HG03280 (cell line): ENCODE data around the gene KLF17.
"Not testable (repeated sequence)": the region's sequence is repeated elsewhere in the genome, so short reads cannot be mapped to it uniquely, and the experiment has no call there.

ENCODE experiments used
- ATAC-seq: cut with Tn5 transposase; IDR thresholded peaks from one replicate; pipeline ENCODE4 v1.9.1; 2021; ENCODE audit warnings: mild to moderate bottlenecking, moderate library complexity; ENCODE audit not compliant: unreplicated experiment

Gene KLF17

GRCh38 chr1:44108241-44108640 is 10.4 kb upstream of the KLF17 start:
- no peak for ATAC-seq

DNA sequence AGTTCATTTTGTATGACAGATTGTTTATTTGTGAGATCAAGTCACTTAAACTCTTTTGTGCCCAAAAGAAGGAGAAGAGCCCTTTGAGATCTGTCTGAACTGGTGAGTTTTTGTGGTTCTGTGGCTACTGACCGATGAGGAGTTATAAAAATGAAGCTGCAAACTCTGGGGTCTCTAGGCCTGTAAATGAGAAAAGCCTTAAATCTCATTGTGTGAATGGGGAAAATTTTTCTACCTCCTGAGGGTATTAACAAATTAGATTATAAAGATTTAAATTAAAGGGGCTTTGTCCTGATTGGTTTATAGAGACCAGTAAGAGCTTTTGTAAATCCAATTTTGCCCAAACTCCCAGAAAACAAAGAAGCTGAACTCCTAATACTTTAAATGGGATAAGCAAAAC is 9.7 kb upstream of the KLF17 start:
- ATAC-seq: no peak

- no peak for ATAC-seq
These were observed 7.7 kb upstream of the KLF17 start for GRCh38 chr1:44110916-44111315.

GRCh38 chr1:44111861-44112260 is 6.8 kb upstream of the KLF17 start:
- no peak for ATAC-seq

GRCh38 chr1:44112486-44112885 is 6.1 kb upstream of the KLF17 start:
- no peak for ATAC-seq

GRCh38 chr1:44113095-44113609 is 5.5 kb upstream of the KLF17 start:
- ATAC-seq: no peak

DNA sequence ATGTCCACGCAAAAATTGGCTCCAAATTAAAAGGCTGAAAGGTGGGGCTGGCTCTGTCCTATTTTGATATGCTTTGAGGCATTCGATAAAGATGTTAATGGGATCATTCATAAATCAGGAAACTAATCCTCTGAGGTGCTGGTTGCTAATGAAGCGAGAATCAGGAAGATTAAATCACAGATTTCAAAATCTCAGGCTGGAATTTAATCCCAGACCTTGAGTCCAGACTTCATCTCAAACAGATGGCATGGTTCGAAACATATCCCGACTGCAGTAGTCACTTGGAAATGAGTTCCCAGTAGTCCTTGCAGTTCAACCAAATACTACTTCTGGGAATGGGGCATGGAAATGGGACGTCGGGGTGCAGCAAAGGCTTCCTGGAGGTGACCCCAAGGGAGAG is 4.5 kb upstream of the KLF17 start:
- no peak for ATAC-seq

DNA sequence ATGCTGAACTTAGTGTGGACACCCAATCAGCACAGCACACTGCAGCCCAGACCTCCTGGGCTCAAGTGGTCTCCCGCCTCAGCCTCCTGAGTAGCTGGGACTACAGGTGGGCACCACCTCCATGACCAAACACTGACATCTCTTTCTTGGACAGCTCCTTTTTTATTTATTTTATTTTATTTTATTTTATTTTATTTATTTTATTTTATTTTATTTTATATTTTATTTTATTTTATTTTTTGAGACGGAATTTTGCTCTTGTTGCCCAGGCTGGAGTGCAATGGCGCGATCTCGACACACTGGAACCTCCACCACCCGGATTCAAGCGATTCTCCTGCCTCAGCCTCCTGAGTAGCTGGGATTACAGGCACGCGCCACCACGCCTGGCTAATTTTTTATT is 1.3 kb upstream of the KLF17 start:
- ATAC-seq: not testable (repeated sequence)

GRCh38 chr1:44119525-44119924 is 904 bp downstream of the KLF17 start:
- no peak for ATAC-seq

DNA sequence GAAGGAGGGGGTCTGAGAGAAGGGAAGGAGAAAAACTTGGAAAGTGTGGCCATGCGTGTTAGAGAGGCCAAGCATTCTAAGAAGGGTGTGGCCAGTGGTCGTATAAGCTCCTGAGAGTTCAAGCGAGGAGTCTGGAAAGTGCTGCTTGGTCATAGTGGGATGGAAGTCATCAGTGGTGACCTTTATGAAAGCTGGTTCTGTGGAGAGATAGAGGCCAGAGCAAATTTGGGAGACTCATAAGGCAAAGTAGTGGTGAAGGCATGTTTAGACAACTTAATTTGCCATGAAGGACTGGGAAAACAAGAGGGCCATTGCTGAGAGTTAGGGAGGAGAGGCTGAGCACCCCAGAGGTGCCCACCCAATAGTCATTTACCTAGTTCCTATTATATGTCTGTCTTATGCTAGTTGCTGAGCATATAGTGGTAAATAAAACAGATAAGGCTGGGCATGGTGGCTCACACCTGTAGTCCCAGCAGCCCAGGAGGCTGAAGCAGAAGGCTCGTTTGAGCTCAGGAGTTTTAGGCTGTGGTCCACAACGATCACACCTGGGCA is 1.9 kb downstream of the KLF17 start:
- no peak for ATAC-seq

- ATAC-seq: no peak
These were observed 11.2 kb downstream of the KLF17 start for GRCh38 chr1:44129616-44130500.

GRCh38 chr1:44131411-44131810 is 12.8 kb downstream of the KLF17 start:
- no peak for ATAC-seq

DNA sequence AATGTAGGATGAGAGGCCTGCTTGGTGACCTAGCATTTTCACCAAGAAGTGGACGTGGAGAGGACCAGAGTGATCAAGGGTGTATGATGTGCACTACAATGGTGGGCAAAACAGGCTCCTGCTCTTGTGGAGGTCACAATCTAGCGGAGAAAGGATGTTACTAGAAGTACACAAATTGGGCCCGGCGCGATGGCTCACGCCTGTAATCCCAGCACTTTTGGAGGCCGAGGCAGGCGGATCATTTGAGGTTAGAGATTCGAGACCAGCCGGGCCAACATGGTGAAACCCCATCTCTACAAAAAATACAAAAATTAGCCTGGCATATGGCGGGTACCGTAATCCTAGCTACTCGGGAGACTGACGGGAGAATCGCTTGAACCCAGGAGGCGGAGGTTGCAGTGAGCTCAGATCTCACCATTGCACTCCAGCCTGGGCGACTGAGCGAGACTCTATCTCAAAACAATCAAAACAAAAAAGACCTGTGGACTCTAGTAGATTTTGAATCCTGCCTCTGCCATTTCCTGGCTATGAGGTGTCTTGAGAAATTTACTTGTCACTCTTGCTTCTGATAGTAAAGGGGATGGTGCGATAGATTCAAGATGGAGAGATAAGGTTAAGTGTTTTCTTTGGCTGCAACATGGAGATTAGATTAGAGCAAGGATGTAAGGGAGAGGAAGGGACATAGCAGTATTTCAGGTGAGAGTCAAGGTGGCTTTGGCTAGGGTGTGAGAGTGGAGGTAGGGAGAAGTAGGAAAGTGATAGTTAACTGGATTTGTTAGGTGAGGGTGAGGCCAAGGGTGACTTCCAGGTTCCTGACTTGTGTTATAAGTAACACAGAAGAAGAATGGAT is 15.7 kb downstream of the KLF17 start:
- no peak for ATAC-seq

DNA sequence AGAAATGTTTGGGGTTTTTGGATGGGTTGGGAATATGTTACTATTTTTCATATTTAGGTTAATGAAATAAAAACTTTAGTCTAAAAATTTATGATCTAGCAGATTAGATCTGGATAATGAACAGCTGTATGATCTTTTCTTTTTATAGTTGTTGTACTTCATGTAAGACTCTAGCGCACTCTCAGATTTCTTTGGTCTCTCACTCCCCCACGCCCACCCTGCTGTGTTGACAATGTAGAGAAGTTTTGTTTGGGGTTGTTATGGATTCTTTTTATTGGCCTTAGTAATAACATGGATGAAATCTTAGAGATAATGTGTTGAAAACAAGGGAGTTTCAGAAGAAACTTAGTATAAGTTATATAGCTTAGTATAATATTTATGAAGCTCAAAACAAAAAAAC is 17.3 kb downstream of the KLF17 start:
- ATAC-seq: no peak

DNA sequence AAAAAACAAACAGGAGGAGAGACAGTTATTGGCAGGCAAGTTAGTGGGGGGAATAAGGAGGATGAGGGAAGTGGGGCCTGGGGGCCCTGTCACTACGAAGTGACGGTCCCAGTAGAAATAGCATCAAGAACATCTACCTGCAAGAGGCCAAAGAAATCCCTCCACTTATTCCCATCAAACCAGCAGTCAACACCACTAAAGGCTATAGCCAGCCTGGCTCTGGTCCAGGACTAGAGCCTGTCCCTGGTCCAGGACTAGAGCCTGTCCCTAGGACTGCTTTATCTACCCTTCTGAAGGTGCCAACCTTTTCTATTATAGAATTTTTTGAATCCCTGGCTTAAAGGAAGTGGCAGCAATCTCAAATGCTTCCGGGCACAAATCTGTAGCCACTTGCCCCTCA is 19.6 kb downstream of the KLF17 start:
- ATAC-seq: no peak

DNA sequence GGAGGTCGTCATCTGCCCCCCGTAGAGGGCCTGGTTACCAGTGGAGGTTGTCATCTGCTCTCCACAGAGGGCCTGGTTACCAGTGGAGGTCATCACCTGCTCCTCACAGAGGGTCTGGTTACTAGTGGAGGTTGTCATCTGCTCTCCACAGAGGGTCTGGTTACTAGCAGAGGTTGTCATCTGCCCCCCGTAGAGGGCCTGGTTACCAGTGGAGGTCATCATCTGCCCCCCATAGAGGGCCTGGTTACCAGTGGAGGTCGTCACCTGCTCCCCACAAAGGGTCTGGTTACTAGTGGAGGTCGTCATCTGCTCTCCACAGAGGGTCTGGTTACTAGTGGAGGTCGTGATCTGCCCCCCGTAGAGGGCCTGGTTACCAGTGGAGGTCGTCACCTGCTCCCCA is 20.9 kb downstream of the KLF17 start:
- not testable (repeated sequence) for ATAC-seq

GRCh38 chr1:44141531-44141930 is 22.9 kb downstream of the KLF17 start, which contains the start of gene KLF18:
Gene KLF18, minus strand, starts transcription at chr1:44141631. Its CDS starts 0 bp downstream, at chr1:44141631.
- ATAC-seq: no peak

GRCh38 chr1:44144962-44145756 is 26.5 kb downstream of the KLF17 start:
- no peak for ATAC-seq

DNA sequence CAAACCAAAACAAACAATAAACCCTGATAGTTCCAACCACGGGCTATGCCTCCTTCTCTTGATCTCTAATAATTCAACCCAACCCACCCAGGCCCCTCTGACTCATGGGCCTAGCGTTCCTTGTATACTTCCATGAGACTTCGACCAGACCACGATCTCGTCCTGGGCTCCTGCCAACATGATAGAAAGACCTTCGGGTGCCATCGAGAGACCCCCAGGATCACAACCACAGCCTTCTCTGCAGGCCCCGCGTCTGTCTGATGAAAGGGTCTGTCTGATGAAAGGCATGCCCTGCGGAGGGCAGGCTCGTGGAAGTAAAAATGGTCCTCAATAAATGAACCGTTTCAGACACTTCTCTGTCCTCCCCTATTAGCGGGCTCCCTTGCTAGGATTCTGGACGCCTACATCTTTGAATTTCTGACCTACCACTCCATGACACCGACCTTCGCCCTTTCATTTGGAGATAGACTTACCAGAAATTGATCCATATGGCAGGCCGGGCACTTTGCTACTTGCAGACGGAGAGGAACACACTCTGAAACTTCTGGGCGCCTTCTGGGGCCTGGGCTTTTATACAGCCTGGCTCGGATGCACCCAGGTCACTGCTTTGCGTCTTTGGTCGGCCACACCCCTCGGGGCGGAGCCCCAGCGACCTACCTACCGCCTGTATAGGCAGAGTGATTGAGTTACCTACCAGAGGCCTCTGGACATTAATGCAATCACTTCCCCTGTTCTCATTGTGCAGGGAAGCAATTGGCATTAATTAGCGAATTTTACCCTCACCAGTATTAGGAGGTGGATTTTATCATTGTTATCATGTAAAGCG is 28.1 kb downstream of the KLF17 start:
- no peak for ATAC-seq

DNA sequence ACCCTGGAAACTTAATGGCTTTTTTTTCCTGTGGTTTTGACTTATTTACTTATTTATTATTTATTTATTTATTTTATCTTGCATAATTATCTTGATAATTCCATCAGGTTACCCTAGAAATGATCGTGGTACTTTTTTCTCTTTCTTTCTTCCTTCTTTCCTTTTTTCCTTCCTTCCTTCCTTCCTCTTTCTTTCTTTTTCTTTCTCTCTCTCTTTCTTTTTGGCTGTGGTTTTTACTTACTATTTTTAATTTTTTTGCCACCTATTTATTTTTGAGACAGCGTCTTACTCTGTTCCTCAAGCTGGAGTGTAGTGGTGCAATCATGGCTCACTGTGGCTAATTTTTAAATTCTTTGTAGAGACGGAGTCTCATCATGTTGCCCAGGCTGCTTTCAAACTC is 29.0 kb downstream of the KLF17 start:
- ATAC-seq: no peak
